HepG2 (cell line): ENCODE results near the gene OSCP1. TPM values are rescaled to one million over a fixed set of nuclear protein-coding genes. Genes with fewer than 3 reads are reported as not detected.
A peak's percentile ranks its signal among the peaks of the same experiment; 100 is the strongest.

ENCODE experiments used
- BHLHE40 ChIP-seq: IDR thresholded peaks from 2 replicates; pipeline ENCODE4 v1.6.1; 2011; ENCODE audit warnings: low read length, improper control_type of control experiment
- FIP1L1 ChIP-seq: fragments of 200-400 bp; formaldehyde crosslinking; IDR thresholded peaks from 2 replicates; pipeline ENCODE4 v1.6.1; 2018; ENCODE audit warnings: low read depth, mild to moderate bottlenecking, low read length, moderate library complexity, borderline replicate concordance; ENCODE audit not compliant: insufficient read depth
- FOXK2 ChIP-seq: fragments of 450-650 bp; IDR thresholded peaks from 2 replicates; pipeline ENCODE4 v1.6.1; 2016
- GATA4 ChIP-seq: sonication (generic); IDR thresholded peaks from 2 replicates; pipeline ENCODE4 v1.6.1; 2016; ENCODE audit warnings: antibody characterized with exemption, low read depth, borderline replicate concordance
- HNF4G ChIP-seq, 2 experiments: sonication (generic) in 1 of 2; formaldehyde crosslinking in 1 of 2; IDR thresholded peaks; 2 replicates each; pipeline versions ENCODE4 v1.4.0 to v1.6.1; 2011 to 2020; ENCODE audit warnings: borderline replicate concordance in 2 of 2, low read depth in 2 of 2, mild to moderate bottlenecking in 2 of 2, low read length in 1 of 2, missing genetic modification reagents in 1 of 2, moderate library complexity in 1 of 2
- KLF16 ChIP-seq, 2 experiments: sonication (generic) in 1 of 2; formaldehyde crosslinking in 1 of 2; IDR thresholded peaks; 2 replicates each; pipeline versions ENCODE4 v1.6.1 to v1.8.0; 2016 to 2023; ENCODE audit warnings: missing genetic modification reagents in 2 of 2, missing compliant biosample characterization in 1 of 2
- MXI1 ChIP-seq: IDR thresholded peaks from 3 replicates; pipeline ENCODE4 v1.6.1; 2012; ENCODE audit warnings: low read depth, low read length, inconsistent platforms, borderline replicate concordance
- PAF1 ChIP-seq: IDR thresholded peaks from 2 replicates; pipeline ENCODE4 v1.6.1; 2016; ENCODE audit warnings: missing genetic modification reagents, missing compliant biosample characterization
- RBM39 ChIP-seq: fragments of 200-400 bp; formaldehyde crosslinking; IDR thresholded peaks from one replicate; pipeline ENCODE4 v1.6.1; 2018; ENCODE audit warnings: antibody characterized with exemption, mild to moderate bottlenecking, low read depth, low read length; ENCODE audit not compliant: poor library complexity, severe bottlenecking
- SMAD1 ChIP-seq: sonication (generic); formaldehyde crosslinking; IDR thresholded peaks from 2 replicates; pipeline ENCODE4 v1.4.0; 2020; ENCODE audit warnings: missing genetic modification reagents, low read depth, mild to moderate bottlenecking, borderline replicate concordance
- SNAI1 ChIP-seq: sonication (generic); formaldehyde crosslinking; IDR thresholded peaks from 2 replicates; pipeline ENCODE4 v1.5.0; 2020; ENCODE audit warnings: mild to moderate bottlenecking, missing genetic modification reagents, borderline replicate concordance
- SYNCRIP ChIP-seq: fragments of 200-400 bp; formaldehyde crosslinking; IDR thresholded peaks from 2 replicates; pipeline ENCODE4 v1.6.1; 2018; ENCODE audit warnings: mild to moderate bottlenecking, low read depth, low read length; ENCODE audit not compliant: insufficient read depth
- TCF7L2 ChIP-seq: IDR thresholded peaks from 2 replicates; pipeline ENCODE4 v1.6.1; 2011; ENCODE audit warnings: mild to moderate bottlenecking, low read depth, low read length, moderate library complexity
- ZBTB25 ChIP-seq: IDR thresholded peaks from 2 replicates; pipeline ENCODE4 v1.6.1; 2018; ENCODE audit warnings: missing genetic modification reagents
- ZBTB42 ChIP-seq: sonication (generic); formaldehyde crosslinking; IDR thresholded peaks from 2 replicates; pipeline ENCODE4 v1.5.0; 2020; ENCODE audit warnings: mild to moderate bottlenecking, missing genetic modification reagents
- ZFP37 ChIP-seq: sonication (generic); formaldehyde crosslinking; IDR thresholded peaks from 2 replicates; pipeline ENCODE4 v1.4.0; 2020; ENCODE audit warnings: missing genetic modification reagents, borderline replicate concordance
- ZNF484 ChIP-seq: sonication (generic); formaldehyde crosslinking; IDR thresholded peaks from 2 replicates; pipeline ENCODE4 v1.5.1; 2020; ENCODE audit warnings: mild to moderate bottlenecking, low read depth, missing genetic modification reagents, borderline replicate concordance
- ZNF607 ChIP-seq: sonication (generic); formaldehyde crosslinking; IDR thresholded peaks from 2 replicates; pipeline ENCODE4 v1.5.1; 2020; ENCODE audit warnings: missing genetic modification reagents, mild to moderate bottlenecking, borderline replicate concordance
- polyA plus RNA-seq, 8 experiments: library from polyadenylated mRNA; depleted of rRNA in 3 of 8; stranded (reverse) in 7 of 8; unstranded in 1 of 8; fragments of >200 nt; fragmentation: Illumina TruSeq in 4 of 8; extraction: Trizol in 4 of 8; gene quantifications; 2 replicates each; pipeline versions ENCODE4 v1.2.1 to v1.2.3, GENCODE V29; 2011 to 2016; ENCODE audit warnings: low read depth in 4 of 8, missing spikeins in 1 of 8, mixed read lengths in 1 of 8; ENCODE audit not compliant: insufficient read depth in 1 of 8
- total RNA-seq, 5 experiments: library from RNA; depleted of rRNA; stranded (reverse); fragments of >200 nt; fragmentation: Illumina TruSeq; extraction: Trizol; gene quantifications; 2 replicates each; pipeline ENCODE4 v1.2.3, GENCODE V29; 2016; ENCODE audit warnings: low read depth in 1 of 5
- TF ChIP-seq, protein P1 (sequence below): sonication (generic); formaldehyde crosslinking; conservative IDR thresholded peaks from 2 replicates; pipeline ENCODE4 v1.4.0; 2020; ENCODE audit warnings: mild to moderate bottlenecking, missing genetic modification reagents, moderate library complexity
- TF ChIP-seq, protein P2 (sequence below): IDR thresholded peaks from 2 replicates; pipeline ENCODE4 v1.6.1; 2016; ENCODE audit warnings: missing compliant biosample characterization, missing genetic modification reagents, borderline replicate concordance

OSCP1 gene
- total and polyA plus RNA-seq, 2 of the 13 experiments (the other 11 are each of a cell fraction or from before 2014, with no cell fraction given): 0.60 to 0.84 TPM

DNA sequence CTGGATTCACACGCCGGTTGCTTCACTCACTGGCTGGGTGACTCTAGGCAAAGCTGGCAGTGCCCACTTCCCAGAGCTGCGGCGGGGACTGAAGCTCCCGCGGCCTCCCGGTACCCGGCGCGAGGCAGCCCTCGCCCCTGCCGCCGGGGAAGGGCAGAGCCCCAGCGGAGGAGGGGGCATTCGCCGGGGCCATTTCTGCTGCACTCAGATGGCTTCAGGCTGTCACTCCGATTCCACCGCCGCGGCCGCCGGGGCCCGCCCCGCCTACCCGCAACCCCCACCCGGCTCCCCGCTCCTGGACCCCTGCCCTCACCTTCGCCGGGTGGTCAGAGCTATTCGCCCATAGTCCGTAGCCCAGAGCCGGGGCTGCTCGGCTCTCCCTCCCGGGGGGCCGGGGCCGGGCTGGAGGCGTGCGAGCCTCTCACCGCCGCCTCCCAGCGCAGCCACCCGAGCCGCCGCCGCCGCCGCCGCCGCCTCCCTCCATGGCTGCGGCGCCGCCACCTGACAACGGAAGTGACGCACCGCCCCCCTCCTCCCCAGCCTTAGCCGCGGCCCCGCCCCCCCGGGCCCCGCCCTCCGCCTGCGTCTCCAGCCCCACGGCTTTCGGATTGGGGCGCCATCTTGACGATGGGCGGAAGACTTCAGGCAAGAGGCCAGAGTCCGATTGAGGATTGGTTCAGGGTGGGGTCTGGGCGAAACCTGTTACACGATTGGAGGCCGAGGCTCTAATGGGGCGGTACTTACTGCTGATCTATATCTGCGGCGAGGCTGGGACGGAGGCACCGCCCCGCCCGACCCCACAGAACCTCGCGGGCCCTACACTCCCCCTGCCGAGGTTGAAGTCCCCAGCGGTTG, 64.6 kb downstream of the OSCP1 start, which contains the start of gene STK40 (continued):
- TF ChIP-seq TCF7L2 (no peak), PAF1 (CRISPR knock-in tag) (no peak), ZBTB42 (no peak), SYNCRIP (no peak), BHLHE40 (no peak), GATA4 (0 out of 2 replicates have a peak, but pooled peaks have one; percentile 50), ZBTB25 (0 out of 2 replicates have a peak, but pooled peaks have one; percentile 13), ZFP37 (CRISPR knock-in tag) (no peak), KLF16 (CRISPR knock-in tag; IDR thresholded peaks at IDR 0.05) (0 out of 4 replicates have a peak, but pooled peaks of 1 of the 2 experiments have one; percentile 57), FIP1L1 (no peak), ZNF484 (CRISPR knock-in tag) (no peak), HNF4G (IDR thresholded peaks at IDR 0.05; ENCODE audit: borderline replicate concordance, low read depth, low read length) (peak; percentile 60; the same call in 1 of the 2 replicates), HNF4G (CRISPR knock-in tag; IDR thresholded peaks at IDR 0.05; ENCODE audit: borderline replicate concordance, low read depth) (peak; percentile 23; the same call in 1 of the 2 replicates), MXI1 (peak; percentile 46; the same call in 1 of the 3 replicates), RBM39 (no peak), SMAD1 (CRISPR knock-in tag) (no peak), FOXK2 (no peak), SNAI1 (CRISPR knock-in tag) (no peak), ZNF607 (CRISPR knock-in tag) (no peak)
- TF ChIP-seq, protein P1, sequence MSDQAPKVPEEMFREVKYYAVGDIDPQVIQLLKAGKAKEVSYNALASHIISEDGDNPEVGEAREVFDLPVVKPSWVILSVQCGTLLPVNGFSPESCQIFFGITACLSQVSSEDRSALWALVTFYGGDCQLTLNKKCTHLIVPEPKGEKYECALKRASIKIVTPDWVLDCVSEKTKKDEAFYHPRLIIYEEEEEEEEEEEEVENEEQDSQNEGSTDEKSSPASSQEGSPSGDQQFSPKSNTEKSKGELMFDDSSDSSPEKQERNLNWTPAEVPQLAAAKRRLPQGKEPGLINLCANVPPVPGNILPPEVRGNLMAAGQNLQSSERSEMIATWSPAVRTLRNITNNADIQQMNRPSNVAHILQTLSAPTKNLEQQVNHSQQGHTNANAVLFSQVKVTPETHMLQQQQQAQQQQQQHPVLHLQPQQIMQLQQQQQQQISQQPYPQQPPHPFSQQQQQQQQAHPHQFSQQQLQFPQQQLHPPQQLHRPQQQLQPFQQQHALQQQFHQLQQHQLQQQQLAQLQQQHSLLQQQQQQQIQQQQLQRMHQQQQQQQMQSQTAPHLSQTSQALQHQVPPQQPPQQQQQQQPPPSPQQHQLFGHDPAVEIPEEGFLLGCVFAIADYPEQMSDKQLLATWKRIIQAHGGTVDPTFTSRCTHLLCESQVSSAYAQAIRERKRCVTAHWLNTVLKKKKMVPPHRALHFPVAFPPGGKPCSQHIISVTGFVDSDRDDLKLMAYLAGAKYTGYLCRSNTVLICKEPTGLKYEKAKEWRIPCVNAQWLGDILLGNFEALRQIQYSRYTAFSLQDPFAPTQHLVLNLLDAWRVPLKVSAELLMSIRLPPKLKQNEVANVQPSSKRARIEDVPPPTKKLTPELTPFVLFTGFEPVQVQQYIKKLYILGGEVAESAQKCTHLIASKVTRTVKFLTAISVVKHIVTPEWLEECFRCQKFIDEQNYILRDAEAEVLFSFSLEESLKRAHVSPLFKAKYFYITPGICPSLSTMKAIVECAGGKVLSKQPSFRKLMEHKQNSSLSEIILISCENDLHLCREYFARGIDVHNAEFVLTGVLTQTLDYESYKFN: 0 out of 2 replicates have a peak, but pooled peaks have one; percentile 63
- TF ChIP-seq, protein P2, sequence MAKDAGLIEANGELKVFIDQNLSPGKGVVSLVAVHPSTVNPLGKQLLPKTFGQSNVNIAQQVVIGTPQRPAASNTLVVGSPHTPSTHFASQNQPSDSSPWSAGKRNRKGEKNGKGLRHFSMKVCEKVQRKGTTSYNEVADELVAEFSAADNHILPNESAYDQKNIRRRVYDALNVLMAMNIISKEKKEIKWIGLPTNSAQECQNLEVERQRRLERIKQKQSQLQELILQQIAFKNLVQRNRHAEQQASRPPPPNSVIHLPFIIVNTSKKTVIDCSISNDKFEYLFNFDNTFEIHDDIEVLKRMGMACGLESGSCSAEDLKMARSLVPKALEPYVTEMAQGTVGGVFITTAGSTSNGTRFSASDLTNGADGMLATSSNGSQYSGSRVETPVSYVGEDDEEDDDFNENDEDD (CRISPR knock-in tag): peak; percentile 38; the same call in 1 of the 2 replicates
